ENCODE data around the gene EIF3J.

- TF ChIP-seq ZFP30 (CRISPR knock-in tag; IDR thresholded peaks at IDR 0.05) = no peak
- TF ChIP-seq ISL1 (CRISPR knock-in tag; IDR thresholded peaks at IDR 0.05) = no peak
Measured at GRCh38 chr15:44495562-44495961, 41.4 kb upstream of the EIF3J start.
